GM06990 (cell line): ENCODE data around the gene INSR.

Experiments
- DNase-seq: peaks from one replicate; pipeline ENCODE4 v3.0.0-alpha.2; 2011; ENCODE audit not compliant: insufficient read length; ENCODE audit errors: extremely low read depth
- H3K27me3 ChIP-seq: replicated peaks from 2 replicates; pipeline ENCODE4 v1.6.0; 2011; ENCODE audit warnings: low read length; ENCODE audit not compliant: control insufficient read depth, insufficient read depth
- H3K36me3 ChIP-seq: 2 replicates; pipeline ENCODE4 v1.5.1; 2011; ENCODE audit warnings: low read length; ENCODE audit not compliant: control insufficient read depth, insufficient read depth
- H3K4me3 ChIP-seq: replicated peaks from 2 replicates; pipeline ENCODE4 v1.5.1; 2011; ENCODE audit warnings: low read depth, mild to moderate bottlenecking, control low read depth, low read length
- TF ChIP-seq, protein P1 (sequence below): IDR thresholded peaks from 2 replicates; pipeline ENCODE4 v1.5.1; 2011; ENCODE audit warnings: low read length, control low read depth, mild to moderate bottlenecking, inconsistent platforms; ENCODE audit not compliant: insufficient read depth, poor library complexity, severe bottlenecking

The INSR gene

DNA sequence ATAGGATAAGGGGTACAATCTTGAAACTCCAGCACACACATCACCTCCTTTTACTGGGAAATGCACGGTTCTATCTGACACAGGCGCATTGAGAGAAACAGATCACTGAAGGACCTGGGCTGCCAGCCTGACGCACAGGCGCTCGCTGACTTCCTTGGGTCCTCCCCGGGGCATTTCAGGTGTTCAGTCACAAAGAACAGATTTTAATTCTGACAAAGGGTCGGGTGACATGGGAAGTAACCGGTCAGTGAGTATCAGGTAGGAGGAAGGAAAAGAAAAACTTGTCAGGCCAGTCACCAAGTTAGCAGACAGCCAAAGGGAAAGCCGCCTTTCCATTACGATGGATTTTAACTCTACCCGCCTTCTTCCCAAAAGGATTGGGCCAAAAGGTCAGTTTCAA, 39.6 kb downstream of the INSR start:
- no peak for DNase-seq
- H3K36me3 ChIP-seq: no peaks in the 10 kb centered on the region; the same call in 1 of the 2 replicates
- TF ChIP-seq, protein P1, sequence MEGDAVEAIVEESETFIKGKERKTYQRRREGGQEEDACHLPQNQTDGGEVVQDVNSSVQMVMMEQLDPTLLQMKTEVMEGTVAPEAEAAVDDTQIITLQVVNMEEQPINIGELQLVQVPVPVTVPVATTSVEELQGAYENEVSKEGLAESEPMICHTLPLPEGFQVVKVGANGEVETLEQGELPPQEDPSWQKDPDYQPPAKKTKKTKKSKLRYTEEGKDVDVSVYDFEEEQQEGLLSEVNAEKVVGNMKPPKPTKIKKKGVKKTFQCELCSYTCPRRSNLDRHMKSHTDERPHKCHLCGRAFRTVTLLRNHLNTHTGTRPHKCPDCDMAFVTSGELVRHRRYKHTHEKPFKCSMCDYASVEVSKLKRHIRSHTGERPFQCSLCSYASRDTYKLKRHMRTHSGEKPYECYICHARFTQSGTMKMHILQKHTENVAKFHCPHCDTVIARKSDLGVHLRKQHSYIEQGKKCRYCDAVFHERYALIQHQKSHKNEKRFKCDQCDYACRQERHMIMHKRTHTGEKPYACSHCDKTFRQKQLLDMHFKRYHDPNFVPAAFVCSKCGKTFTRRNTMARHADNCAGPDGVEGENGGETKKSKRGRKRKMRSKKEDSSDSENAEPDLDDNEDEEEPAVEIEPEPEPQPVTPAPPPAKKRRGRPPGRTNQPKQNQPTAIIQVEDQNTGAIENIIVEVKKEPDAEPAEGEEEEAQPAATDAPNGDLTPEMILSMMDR: no peak
- no peaks in the 10 kb centered on the region for H3K27me3 ChIP-seq
- H3K4me3 ChIP-seq: no peak overlapping the region

DNA sequence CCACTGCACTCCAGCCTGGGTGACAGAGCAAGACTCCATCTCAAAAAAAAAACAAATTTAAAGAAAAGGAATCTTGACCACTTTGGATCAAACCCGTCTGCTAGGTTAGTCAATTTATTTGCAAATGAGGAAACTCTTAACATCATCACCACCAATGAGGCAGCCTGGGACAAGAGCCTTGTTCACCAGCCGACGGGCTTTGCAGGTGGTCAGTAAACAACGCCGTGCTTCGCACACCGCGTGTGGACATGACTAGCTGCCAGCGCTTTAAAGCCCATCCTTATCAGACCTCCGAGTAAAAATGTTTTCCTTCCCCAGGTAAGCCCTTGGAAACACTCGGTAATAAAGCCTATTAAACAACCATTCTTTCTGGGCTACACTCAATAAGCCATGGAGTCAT, 41.9 kb downstream of the INSR start:
- no peak for DNase-seq
- H3K27me3 ChIP-seq: no peaks in the 10 kb centered on the region
- H3K4me3 ChIP-seq: no peak overlapping the region
- no peaks in the 10 kb centered on the region for H3K36me3 ChIP-seq
- TF ChIP-seq, protein P1: no peak

DNA sequence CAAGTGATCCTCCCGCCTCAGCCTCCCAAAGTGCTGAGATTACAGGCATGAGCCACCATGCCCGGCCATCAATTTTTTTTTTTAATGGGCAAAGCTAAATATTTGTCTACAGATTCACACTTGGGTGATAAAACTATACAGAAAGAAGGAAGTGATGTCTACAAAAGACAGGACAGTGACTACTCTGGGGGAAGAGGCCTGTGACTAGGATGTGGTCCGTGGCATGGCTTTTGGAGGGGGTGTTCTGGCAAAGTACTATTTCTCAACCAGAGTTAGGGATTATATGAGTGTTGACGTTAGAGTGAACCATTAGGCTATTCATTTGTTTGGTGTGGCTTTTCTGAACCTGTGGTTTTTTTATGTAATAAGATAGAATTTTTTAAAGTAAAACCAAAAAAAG, 42.7 kb downstream of the INSR start:
- TF ChIP-seq, protein P1: no peak
- no peak for DNase-seq
- H3K36me3 ChIP-seq: no peaks in the 10 kb centered on the region
- H3K4me3 ChIP-seq: no peak overlapping the region
- no peaks in the 10 kb centered on the region for H3K27me3 ChIP-seq

DNA sequence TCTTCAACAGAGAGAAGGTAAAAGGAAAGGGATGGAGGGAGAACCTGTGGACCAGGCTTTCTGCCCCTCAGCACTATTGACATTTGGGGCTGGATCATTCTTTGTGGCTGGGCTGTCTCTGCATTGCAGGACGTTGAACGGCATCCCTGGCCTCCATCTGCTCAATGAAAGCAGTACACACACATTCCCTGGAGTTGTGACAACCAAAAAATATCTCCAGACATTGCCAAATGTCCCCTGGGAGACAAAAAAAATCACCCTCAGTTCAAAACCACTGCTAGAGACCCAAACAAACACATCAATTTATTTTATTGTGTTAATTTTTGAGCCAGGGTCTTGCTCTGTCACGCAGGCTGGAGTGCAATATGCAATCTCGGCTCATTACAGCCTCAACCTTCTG, 43.3 kb downstream of the INSR start:
- TF ChIP-seq, protein P1: no peak

DNA sequence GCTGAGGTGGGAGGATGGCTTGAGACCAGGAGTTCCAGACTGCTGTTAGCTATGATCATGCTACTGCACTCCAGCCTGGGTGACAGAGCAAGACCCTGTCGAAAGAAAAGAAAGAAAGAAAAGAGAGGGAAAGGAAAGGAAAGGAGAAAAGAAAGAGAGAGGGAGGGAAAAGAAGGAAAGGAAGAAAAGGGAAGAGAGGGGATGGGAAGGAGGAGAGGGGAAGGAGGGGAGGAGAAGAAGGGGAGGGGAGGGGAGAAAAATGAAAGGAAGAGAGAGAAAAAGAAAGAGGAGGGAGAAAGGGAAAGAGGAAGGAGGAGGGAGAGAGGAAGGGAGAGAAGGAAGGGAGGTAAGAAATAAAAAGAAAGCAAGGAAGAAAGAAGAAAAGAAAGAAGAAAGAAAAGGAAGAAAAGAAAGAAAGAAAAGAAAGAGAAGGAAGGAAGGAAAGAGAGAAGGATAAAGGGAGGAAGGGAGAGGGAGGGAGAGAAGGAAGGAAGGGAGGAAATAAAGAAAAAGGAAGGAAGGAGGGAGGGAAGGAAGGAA, 44.1 kb downstream of the INSR start:
- no peak overlapping the region for H3K4me3 ChIP-seq
- TF ChIP-seq, protein P1: no peak
- no peaks in the 10 kb centered on the region for H3K27me3 ChIP-seq
- no peak for DNase-seq
- no peaks in the 10 kb centered on the region for H3K36me3 ChIP-seq

More for the DNA sequence above, 43.3 kb downstream of the INSR start:
- H3K36me3 ChIP-seq: no peaks in the 10 kb centered on the region
- DNase-seq: no peak
- H3K4me3 ChIP-seq: no peak overlapping the region
- no peaks in the 10 kb centered on the region for H3K27me3 ChIP-seq

DNA sequence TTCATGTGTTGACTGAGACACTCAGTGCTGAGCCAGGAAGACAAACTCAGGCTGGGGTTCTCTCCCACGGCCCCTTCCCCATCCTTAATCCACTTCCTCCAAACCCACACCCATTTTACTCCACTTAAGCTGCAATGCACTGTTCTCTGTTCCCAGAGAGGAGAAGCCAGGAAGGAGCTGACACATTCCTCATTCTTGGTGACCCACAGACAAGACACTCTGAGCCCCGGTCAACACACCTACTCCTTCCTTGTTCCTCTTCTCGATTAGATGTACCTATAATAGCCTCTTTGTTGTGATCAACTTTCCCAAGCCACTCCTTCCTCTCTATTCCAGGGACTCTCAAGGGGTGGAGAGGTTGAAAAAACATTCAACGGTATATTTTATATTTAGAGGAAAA, 47.1 kb downstream of the INSR start:
- H3K4me3 ChIP-seq: no peak overlapping the region
- no peaks in the 10 kb centered on the region for H3K36me3 ChIP-seq
- TF ChIP-seq, protein P1: no peak
- no peaks in the 10 kb centered on the region for H3K27me3 ChIP-seq
- no peak for DNase-seq
